SKM-1 treated with dmso at 0.1 percent for 144 hours (cell line): ENCODE data around the gene TOB1.
A peak's percentile ranks its signal among the peaks of the same experiment; 100 is the strongest.

Experiments used
- DNase-seq: peaks from one replicate; lab custom pipeline; 2025; ENCODE audit not compliant: unreplicated experiment; lab: John Stamatoyannopoulos, UW

Gene TOB1

GRCh38 chr17:50847566-50847965 lies 18.6 kb downstream of the TOB1 start:
- DNase-seq = no peak

GRCh38 chr17:50845240-50846147 lies 20.7 kb downstream of the TOB1 start:
- no peak for DNase-seq

- no peak for DNase-seq
Measured at GRCh38 chr17:50844117-50844700, 21.9 kb downstream of the TOB1 start.

GRCh38 chr17:50843150-50843905 lies 22.8 kb downstream of the TOB1 start:
- no peak for DNase-seq

- DNase-seq = no peak
Measured at GRCh38 chr17:50842506-50843149, 23.5 kb downstream of the TOB1 start.

- peak; percentile 51 for DNase-seq
Measured at GRCh38 chr17:50841949-50842354, 24.2 kb downstream of the TOB1 start.

GRCh38 chr17:50841277-50841948 lies 24.7 kb downstream of the TOB1 start:
- no peak for DNase-seq

- DNase-seq = no peak
Measured at GRCh38 chr17:50840311-50840851, 25.8 kb downstream of the TOB1 start.

- DNase-seq = no peak
Measured at GRCh38 chr17:50839591-50840310, 26.4 kb downstream of the TOB1 start.

GRCh38 chr17:50837980-50838954 lies 27.9 kb downstream of the TOB1 start:
- DNase-seq = no peak

GRCh38 chr17:50837286-50837979 lies 28.7 kb downstream of the TOB1 start:
- no peak for DNase-seq

- no peak for DNase-seq
Measured at GRCh38 chr17:50836826-50837225, 29.3 kb downstream of the TOB1 start.

GRCh38 chr17:50835301-50836234 lies 30.6 kb downstream of the TOB1 start, which contains the start of gene WFIKKN2:
Gene WFIKKN2, plus strand, starts transcription at chr17:50835586. Its CDS starts 352 bp downstream, at chr17:50835938.
- DNase-seq = no peak

GRCh38 chr17:50834429-50835300 lies 31.5 kb downstream of the TOB1 start:
- no peak for DNase-seq

- no peak for DNase-seq
Measured at GRCh38 chr17:50833510-50834428, 32.4 kb downstream of the TOB1 start.
